HG03575 (cell line): Measurements from ENCODE around the gene RNU11.
"Not testable (repeated sequence)": the region's sequence is repeated elsewhere in the genome, so short reads cannot be mapped to it uniquely, and the experiment has no call there.

Experiments
- ATAC-seq: cut with Tn5 transposase; IDR thresholded peaks from one replicate; pipeline ENCODE4 v1.9.1; 2021; ENCODE audit not compliant: unreplicated experiment, insufficient number of reproducible peaks, low FRiP score; ENCODE audit errors: extremely low read depth

RNU11 gene

GRCh38 chr1:28655448-28656311, 7.3 kb downstream of the RNU11 start:
- not testable (repeated sequence) for ATAC-seq

- ATAC-seq: no peak
These were observed 7.9 kb downstream of the RNU11 start for GRCh38 chr1:28656335-28656734.

GRCh38 chr1:28663871-28664470, 15.6 kb downstream of the RNU11 start:
- no peak for ATAC-seq

GRCh38 chr1:28666806-28667205, 18.4 kb downstream of the RNU11 start:
- ATAC-seq: no peak

GRCh38 chr1:28668191-28668955, 20.0 kb downstream of the RNU11 start, which contains the start of gene GMEB1:
Gene GMEB1 (plus strand): TSS chr1:28668784. CDS start chr1:28683613, 14,829 bp downstream.
- ATAC-seq: no peak

GRCh38 chr1:28668956-28669723, 20.7 kb downstream of the RNU11 start:
- ATAC-seq: no peak

- no peak for ATAC-seq
These were observed 22.9 kb downstream of the RNU11 start for GRCh38 chr1:28671254-28671780.

- not testable (repeated sequence) for ATAC-seq
These were observed 24.6 kb downstream of the RNU11 start for GRCh38 chr1:28672971-28673370.

GRCh38 chr1:28675924-28676257, 27.5 kb downstream of the RNU11 start:
- ATAC-seq: no peak

- no peak for ATAC-seq
These were observed 31.8 kb downstream of the RNU11 start for GRCh38 chr1:28680151-28680550.

GRCh38 chr1:28682840-28683239, 34.4 kb downstream of the RNU11 start:
- no peak for ATAC-seq

GRCh38 chr1:28684937-28685336, 36.5 kb downstream of the RNU11 start:
- no peak for ATAC-seq

GRCh38 chr1:28691627-28692026, 43.2 kb downstream of the RNU11 start:
- not testable (repeated sequence) for ATAC-seq
